Ramos (cell line): ENCODE data around the gene CNTN5.

Experiments used
- in situ Hi-C: fragments of 300-500 bp; cut with MboI; formaldehyde crosslinking; loops from one replicate; pipeline ENCODE4 v1.14.3; 2022; ENCODE audit warnings: low sequenced_read_pairs; ENCODE audit not compliant: unreplicated experiment

Gene CNTN5

DNA sequence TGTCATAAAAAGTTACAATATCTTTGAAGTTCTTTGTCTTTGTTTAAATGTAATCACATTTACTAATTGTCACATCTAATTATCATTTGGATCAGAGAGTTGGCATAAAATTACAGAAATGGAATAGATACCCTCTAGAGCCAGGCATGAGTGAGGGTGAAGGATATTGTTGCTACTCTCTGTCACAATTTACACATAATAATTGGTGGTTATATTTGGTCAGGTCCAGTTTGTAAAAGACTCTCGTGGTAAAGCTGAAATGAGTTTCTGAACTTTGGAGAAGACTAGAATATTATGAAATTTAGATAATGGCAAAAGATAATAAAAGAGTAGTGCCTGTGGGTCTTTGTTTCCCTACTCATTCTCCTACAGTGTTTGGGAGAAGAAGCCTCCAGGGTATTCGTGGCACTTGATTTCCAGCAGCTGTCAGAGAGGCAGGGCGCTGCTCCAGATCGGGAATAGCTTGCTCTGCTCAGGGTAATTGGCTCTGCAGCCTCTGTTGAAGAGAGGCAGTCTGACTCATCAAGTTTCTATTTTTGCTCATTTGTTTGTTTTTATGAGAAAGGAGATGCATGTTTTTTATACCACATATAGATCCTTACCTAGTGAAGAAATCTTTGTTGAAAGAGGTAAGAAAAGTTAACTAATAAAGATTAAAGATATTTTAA is 349.9 kb downstream of the CNTN5 start:
- in situ Hi-C loops, result no loop called here

DNA sequence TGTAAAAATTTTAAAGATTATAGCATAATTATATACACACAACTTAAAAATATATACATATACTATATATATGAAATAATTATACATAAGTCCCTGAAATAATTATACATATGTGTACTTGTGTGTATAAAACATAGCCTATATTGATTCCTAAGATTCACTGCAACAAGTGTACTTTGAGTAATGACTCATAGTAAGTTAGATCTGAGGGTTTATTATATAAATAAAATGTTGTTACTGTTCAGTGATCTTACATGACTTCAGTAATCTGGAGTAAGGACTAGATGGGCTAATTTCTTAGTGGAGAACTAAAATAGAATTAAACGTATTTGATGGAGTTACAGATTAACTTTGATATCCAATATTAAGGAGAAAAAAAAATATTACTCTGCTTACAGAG is 350.5 kb downstream of the CNTN5 start:
- in situ Hi-C loops, result no loop called here

DNA sequence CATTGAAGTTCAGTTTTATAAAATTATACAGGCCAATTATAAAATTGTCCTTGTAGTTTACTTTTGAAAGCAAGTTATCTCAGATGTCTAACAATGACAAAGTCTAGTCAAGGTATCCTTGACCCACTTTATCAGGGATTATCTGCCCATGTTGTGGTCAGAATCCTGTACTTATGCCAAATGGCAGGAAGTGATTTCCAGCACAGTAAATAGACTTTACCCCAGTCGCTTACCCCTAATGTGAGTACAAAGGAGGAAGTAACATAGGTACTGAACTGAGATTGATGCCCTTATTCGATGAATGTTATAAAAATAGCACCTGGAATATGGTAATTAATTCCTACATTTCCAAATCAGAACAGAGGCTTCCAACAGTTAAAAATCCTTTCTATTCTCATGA is 355.7 kb downstream of the CNTN5 start:
- in situ Hi-C loops, result no loop called here

- in situ Hi-C loops, result no loop called here
Measured at GRCh38 chr11:99383648-99384245, 363.0 kb downstream of the CNTN5 start.

GRCh38 chr11:99391245-99391644 is 370.5 kb downstream of the CNTN5 start:
- in situ Hi-C loops, result no loop called here

GRCh38 chr11:99406345-99406744 is 385.6 kb downstream of the CNTN5 start:
- in situ Hi-C loops, result no loop called here

- in situ Hi-C loops, result no loop called here
Measured at GRCh38 chr11:99410636-99411035, 389.9 kb downstream of the CNTN5 start.

DNA sequence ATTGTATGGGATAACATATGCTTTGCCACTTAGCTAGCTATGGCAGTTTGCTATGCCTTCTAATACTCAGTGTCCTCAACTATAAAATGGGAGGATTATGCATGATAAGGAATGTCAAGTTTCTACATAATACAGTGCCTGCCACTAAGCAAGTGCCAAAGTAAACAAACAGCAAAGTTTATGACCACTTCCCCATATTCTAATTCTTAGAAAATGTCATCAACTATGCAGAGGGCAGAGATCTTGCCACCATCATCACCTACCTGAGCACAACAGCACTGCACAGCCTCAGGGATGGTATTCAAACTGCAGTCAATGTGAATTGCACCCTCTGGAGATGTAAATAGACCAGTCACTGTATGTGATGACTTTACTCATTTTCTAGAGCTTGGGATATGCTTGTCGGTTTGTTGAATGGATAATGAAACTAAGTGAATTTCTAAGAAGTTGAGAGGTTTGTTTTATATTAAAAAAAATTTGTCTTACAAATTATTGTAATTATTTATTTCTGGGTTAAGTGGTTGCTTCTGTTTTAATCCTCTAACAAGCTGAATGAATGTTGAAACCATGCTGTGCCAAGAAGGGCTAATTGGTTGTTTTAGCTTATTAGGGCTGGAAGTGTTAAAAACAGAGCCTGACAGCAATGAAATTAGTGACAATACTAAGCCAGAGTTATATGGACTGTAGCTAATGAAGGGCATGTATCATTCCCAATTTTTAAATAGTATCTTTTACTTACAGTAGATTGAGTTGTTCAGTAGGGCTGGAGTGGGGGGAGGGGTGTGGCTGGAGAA is 398.4 kb downstream of the CNTN5 start:
- in situ Hi-C loops, result no loop called here

- in situ Hi-C loops, result no loop called here
Measured at GRCh38 chr11:99419991-99420390, 399.2 kb downstream of the CNTN5 start.

- in situ Hi-C loops, result no loop called here
Measured at GRCh38 chr11:99422581-99423427, 402.1 kb downstream of the CNTN5 start.

GRCh38 chr11:99423428-99423983 is 402.8 kb downstream of the CNTN5 start:
- in situ Hi-C loops, result no loop called here

- in situ Hi-C loops, result no loop called here
Measured at GRCh38 chr11:99424313-99425084, 403.8 kb downstream of the CNTN5 start.

DNA sequence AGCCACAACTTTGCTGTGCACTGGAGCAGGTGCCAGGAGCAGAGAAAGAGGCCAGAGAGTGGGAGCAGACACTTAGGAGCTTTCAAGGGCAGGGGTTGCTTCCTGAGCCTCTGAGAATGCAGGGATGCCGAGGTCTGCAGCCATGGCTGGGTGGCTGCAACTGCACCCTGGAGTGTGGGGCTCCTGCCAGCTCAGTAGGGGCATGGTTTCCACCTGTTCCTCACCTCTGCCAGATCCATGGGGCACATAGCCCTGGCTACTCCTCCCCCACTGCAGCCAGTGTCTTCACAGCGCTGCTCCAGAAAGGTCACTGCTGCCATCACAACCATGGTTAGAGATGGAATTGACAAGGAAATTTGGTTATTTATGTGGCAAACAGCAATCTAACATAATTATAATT is 404.8 kb downstream of the CNTN5 start:
- in situ Hi-C loops, result no loop called here

DNA sequence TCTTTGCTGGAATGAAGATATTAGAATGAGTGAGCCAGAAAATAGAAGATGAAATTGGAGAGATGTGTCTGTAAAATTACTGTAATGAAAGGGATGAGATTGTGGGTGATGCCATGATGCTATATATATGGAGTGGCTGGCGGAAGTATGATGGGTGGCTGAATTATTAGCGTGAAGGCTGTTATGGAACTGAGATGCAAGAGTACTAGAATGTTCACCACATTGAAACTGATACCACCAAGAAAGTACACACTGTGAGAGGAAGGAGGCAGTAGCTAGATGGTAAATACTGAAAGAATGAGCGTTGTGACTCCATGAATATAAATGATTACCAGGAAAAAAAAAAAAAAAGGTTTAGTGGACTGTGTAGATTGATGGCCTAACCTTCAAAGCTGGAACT is 411.9 kb downstream of the CNTN5 start:
- in situ Hi-C loops, result no loop called here

DNA sequence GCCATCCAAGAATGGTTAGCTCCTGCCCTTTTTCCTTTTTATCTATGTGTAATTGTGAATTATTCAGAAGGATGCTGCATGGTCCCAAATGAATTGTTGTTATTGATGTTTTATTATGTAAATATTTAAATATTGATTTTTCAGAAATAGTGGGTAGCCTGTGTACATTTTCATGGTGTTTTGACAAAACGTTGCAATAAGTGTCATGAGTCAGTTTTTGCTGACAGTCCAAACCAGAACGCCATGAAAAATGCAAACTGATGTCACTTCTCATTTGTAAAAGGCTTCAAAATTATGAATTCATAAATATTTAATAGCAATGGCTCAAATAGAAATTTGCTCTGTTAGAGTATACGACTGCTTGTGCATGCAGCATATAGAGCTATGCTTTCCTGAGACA is 422.5 kb downstream of the CNTN5 start:
- in situ Hi-C loops, result no loop called here

DNA sequence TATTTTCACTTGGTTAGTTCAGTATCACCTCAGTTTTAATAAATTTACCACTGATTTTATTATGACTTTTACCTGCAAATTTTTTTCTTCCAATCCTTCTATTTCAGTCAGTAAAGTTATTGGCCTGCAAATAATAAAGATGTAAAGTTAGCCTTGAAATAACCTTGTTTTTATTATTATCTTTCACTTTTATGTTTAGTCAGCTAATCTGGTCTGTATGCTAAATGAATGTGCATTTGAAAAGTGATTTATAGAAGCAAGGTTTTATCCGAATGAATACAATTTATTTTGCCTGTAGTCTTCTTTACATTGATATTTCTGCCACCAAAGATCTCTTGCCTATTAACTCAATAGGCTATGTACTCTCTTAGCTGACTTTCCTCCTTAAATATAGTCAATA is 425.7 kb downstream of the CNTN5 start:
- in situ Hi-C loops, result no loop called here

GRCh38 chr11:99449345-99449744 is 428.6 kb downstream of the CNTN5 start:
- in situ Hi-C loops, result no loop called here

DNA sequence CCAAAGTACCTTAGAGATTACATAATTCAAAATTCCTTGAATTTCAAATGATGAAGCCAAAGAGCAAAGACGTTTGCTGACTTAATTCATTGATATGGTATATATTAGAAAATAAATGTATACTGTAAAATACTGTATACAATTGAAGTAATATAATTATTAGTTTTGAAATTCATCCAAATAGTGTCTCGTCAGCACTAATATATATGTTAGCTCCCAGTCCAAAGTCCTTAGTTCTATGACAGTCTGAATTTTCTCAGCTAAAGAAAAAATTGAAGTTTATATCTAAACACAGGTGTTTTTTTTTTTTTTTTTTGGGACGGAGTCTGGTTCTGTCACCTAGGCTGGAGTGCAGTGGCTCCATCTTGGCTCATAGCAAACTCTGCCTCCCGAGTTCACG is 431.3 kb downstream of the CNTN5 start:
- in situ Hi-C loops, result no loop called here

- in situ Hi-C loops, result no loop called here
Measured at GRCh38 chr11:99461913-99462312, 441.2 kb downstream of the CNTN5 start.

DNA sequence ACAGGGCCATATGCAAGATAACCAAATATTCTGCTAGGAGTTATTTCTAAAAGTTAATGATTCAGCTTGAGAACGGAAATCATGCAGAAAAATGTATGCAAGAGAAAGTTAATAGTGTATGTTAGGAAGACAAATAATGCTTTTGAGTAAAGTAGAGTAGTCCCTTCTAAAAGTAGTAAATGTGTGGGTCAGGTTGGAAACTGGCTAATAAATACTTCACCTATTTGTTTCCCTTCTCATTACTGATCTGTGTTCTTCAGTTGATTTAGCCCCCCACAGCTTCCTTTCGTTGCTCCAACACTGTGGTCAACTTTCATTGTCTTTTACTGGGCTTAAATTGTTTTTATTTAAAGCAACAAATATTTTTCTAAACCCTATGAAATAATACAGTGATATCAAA is 444.2 kb downstream of the CNTN5 start:
- in situ Hi-C loops, result no loop called here
